HG03103 (cell line): ENCODE measurements around the gene FST.

Source experiments
- ATAC-seq: cut with Tn5 transposase; IDR thresholded peaks from one replicate; pipeline ENCODE4 v1.9.1; 2021; ENCODE audit warnings: low read depth; ENCODE audit not compliant: unreplicated experiment

Gene FST

DNA sequence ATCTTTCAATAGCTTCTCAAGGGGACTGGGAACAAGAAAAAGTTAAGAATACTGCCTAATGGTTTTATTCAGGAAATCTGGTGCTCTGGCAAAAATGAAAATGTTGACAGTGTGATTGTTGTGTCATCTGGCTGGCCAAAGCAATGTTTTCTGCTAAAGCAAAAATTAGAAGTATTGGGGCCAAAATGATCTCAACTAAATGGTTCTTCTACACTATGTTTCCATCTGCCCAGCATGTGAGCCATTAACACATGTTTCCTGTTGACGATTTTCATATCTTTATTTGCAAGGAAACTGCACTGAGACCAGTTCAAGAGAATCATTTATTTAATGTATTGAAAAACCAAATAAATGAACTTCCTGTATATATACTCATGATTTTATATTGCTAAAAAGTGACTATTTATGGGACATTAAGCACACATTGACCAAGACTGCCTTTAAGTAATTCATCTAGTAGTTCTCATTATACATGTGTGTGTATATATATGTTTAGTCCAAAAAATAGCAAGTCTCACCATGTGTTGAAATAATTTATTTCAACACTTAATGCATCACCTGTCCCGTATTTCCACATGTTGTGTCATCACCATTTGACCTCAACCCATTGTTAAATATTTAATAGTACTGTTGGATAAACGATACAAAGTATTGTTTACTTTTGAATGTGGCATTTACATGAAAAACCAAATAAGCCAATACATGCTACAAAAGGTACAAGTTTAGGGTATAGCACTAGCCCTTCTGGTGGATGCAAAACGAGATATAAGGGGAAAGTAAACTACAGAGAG is 7.5 kb upstream of the FST start:
- no peak for ATAC-seq

DNA sequence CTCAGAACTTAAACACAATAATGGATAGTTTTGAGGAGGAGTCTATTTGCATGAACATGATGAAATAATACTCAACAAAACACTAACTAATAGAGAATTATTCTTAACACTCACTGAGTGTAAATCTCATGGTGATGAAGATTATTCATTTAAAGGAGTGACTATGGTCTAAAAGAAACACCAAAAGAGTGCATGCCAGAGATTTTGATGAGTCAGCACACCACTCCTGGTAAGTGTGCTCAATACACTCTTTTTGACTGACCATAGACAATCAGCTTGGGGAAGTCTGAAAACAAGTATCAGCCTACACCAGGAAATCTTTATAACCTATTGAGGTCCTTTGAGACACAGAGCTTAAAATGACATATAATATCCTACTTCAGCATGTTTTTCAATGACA is 6.8 kb upstream of the FST start:
- no peak for ATAC-seq

DNA sequence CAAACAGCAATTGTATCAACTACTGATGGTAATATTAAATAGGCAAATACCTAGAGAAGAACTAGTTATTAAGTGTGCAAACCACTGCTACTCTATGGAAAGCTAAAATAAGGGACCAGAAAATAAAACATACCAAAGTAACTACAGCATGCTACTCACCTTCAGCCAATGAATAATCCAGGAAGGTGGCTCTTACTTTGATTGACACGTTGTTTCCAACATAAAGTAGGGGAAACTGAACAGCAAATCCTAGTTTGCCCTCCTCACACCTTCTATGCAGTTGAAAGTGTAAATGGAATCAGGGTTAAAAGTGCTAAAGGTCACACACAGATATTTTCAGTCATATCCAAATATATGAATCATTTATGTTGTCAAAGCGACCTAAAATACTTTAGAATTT is 5.1 kb upstream of the FST start:
- no peak for ATAC-seq

DNA sequence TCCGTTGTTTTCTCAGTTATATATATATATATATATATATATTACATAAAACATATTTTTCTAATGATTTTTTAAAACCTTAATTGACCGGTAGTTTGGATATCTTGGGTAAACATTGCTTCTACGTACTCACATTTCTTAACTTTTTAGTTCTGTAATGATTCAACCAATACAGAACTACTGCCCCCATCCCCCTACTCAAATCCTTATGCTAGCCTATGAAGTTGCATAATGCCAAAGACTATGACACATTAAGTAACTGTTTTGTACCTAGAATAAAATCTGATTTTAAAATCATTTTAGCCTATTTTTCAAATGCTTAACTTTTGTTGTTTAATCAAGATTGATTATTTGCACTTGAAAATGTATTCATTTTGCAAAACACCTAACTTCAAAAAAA is 4.4 kb upstream of the FST start:
- ATAC-seq, result no peak

DNA sequence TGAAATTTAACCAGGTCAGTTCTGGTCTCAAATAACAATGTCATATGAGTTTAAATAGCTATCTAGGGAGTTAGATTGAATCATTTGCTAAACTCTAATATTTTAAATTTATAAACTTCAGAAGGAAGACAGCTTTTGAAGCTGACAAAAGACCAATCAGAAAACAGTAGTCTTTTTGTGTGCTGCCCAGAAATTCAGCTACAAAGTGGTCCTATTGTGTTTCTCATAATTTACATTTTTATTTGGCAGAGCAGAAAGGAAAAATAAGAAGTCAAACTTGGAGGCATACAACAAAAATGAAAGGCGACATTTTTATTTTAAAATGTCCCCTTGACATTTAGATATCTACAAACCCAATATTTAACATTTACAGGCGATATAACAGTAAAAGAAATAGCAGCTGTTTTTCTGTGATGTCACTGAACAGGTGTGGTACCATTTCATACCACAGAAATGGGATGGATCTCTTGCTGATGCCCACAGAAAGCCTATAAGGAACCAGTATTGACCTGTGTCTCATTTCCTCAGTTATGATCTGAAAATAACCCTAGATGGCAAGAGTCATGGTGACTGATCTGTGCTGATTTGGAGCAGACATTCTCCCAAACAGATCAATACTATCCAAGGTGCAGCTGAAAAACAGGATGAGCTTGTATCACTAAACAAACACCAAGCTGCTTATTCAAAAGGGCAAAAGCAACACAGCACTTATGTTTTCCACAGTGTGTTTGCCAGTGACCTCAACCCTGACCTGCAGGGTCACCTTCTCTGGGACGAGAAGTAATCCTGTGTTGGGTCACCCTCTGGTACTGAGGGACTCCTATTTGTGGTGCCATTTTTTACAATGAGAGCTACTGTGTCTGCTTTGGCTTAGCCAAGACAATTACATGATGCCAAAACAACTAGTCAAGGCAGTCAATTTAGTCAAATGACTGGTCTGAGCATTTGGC is 3.6 kb upstream of the FST start:
- ATAC-seq, result no peak

DNA sequence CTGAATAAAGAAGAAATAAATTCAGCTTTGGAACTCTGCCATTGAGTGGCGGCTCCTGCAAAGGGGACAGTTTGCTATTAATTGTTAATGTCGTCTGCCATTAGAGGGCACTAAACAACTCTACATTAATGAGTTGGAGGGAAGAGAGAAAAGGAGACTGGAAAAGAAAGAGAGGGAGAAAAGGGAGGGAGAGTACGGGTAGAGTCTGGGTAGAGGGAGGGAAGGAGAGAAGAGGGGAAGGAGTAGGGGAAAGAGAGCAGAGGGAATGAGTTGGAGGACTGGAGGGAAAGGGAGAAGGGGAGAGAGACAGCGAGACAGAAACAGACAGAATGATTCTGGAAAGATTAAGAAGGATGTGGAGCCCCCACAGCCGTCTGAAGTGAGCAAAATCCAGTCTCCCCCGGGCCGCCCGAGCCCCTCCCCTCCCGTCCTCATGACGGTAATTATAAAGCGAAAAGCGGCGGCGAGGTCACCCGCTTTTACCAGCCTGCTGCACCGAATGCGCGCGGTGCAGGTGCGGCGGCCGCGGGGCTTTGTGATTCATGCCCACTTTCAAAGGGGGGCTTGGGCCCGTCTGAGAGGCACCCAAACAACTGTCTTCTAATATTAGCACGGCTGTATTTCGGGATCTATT is 1.9 kb upstream of the FST start:
- ATAC-seq, result no peak

DNA sequence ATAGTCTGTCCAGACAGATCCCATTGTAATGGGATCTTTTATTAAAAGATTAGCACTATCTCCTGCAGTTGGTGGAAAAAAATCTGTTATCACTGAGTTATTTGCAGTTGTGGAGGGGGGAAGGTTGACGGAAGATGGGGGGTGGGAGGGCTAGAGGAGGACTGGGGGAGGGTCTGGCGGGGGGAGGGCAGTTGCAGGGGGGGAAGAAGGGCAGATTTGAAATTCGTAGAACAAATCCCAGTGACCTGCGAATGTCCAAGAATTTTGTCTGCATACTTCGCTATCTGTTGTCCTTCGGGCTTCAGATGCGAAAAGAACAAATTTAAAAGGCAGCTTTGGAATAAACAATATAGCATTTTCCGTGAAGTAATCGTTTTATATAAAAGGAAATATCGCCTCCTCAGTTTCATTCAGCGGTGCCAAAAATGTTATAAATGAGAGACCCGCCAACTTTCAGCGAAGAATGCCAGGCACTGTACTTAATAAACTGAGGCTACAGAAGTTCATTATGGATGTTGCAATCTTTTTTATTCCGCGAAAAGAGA is 1.3 kb upstream of the FST start:
- no peak for ATAC-seq

DNA sequence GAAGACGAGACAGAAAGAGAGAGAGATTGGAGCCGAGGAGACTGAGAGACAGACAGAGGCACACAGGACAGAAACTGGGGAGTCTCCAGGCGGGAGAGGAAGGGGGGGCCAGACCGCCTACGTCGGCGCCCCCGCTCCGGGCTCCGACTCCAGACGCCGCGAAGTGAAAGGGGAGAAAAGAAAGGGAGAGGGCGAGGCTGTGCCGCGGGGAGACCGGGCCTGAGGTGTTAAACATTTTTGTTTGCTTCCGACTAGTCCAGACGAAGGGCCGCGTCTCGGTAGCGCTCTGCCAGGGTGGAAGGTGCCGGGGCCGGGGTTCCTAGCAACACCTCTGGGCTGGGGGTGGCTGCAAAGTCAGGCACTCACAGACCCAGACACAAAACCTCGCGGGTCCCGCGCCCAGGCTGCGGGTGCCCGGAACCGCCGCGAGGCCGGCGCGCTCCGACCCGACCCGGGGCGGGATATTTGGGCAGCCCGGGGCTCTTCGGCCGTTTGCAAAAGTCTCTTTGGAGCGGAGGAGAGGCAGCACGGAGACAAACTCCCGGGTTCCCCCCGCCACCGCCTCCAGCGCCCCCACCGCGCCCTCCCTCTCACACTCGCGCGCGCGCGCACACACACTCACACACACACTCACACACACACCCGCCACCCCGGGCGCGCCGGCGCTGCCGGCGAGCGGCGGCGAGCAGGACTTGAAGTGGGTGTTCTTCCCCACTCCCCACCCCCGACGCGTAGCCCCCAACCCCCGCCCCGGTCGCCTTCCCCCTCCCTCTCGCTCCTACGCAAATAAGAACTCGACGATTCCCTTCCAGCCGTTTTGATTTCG is 626 bp upstream of the FST start:
- no peak for ATAC-seq

DNA sequence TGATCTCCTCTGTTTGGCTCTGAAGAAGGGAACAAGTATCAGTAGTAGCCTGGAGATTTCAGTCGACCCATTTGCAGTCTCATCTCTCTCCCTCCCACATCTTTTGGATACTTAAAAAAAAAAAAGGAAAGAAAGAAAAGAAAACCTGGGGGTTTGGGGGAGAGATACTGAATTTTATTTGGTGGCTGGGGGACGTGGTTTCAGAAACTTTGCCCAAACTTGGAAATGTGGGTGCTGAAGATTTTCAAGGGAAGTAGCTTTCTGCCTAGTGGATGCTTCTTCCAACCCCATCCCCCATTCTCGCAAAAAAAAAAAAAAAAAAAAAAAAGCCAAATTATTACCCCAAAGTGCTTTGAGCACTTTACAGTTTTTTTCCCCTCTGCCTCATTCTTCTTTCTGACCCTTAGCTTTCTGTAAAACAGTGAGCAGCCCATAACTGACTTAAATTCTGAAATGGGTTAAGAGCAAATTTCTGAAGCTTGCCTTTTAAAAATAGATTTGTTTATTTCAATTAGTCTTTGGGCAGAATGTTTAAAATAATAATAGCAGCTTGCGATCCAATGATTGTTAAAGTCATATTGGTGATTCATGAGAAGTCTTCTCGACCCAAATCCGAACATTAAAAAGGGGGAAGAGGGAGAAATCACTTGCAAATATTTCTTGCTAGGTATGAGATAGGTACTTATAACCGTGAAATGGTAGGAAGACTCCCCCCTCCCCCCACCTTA is 894 bp downstream of the FST start:
- no peak for ATAC-seq

DNA sequence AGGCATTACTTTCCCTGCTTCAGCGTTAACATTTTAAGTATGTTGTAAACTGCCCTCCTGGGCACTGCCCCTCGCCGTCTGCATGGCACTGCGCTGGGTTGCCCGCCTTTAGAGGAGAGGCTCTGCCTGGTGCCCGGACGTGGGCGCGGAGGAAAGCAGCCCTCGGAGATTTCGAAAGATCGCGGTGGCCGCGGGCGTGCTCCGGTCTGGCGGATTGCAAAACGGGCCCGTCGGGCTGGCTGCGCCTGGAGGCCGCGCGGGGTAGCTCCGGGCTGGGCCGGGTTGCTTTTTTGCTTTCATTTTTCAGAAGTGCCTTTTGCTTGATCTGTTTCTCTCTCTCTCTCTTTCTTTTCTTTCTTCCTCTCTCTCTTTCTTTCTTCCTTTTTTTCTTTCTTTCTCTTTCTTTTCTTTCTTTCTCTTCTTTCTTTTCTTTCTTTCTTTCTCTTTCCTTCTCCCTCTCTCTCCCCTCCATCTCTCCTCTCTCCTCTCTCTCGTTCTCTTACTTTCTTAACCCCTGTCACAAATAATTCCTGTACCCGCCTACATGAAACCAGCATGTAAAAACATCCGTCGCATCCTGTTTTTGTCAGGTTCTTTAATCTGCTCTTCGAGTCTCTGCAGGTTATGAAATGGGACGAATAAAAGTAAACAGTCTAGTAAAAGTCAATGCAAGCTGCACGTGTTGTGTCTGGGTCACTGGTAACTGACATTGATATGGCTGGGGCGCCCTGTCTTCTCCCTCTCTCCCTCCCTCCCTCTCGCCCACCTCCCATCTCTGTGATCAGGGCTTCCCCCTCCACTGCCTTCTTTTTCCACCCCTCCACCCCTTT is 1.7 kb downstream of the FST start:
- peak; percentile 48 for ATAC-seq

DNA sequence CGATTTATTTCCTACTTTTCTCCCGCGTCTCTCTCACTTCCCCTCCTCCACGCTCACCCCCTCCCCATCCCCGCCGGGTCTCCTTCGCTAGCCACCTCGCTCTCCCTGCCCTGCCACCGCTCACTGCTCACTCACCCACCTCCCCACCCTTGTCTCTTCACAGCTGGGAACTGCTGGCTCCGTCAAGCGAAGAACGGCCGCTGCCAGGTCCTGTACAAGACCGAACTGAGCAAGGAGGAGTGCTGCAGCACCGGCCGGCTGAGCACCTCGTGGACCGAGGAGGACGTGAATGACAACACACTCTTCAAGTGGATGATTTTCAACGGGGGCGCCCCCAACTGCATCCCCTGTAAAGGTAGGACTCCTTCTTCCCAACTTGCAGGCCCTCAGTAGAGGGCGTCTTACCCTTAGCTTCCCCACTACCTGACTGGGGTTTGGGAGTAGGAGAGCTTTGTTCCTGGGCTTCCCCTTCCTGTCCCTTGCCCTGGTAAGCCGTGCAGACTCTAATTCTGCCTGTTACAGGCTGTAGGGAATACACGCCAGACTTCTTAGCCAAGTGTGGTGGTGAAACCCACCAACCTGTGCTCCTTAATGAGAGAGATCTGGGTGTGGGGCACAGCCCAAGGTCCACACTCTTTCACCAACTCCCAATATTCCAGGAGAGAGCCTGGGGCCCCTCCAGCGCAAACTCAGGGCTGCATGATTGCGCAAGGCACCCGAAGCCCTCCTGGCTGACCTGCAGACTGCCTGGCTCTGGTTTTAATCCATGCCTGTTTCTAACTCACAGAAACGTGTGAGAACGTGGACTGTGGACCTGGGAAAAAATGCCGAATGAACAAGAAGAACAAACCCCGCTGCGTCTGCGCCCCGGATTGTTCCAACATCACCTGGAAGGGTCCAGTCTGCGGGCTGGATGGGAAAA is 2.5 kb downstream of the FST start:
- no peak for ATAC-seq

DNA sequence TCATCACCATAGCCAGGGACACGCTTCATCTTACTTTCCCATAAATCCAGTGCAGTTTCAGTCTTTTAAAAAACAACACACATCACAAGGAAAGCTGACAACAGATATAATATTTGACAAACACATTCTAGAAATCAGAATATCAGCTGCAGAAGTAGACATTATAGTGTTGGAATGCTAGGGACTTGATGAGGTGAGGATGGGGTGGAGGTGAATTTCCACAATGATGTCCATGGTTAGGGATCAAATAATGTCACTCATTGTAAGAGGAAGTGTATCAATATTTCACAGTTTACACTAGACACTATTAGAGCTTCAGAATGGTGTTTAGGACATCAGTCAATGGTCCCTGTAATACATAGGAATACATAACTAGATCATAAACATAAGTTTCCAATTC is 7.0 kb downstream of the FST start:
- no peak for ATAC-seq

DNA sequence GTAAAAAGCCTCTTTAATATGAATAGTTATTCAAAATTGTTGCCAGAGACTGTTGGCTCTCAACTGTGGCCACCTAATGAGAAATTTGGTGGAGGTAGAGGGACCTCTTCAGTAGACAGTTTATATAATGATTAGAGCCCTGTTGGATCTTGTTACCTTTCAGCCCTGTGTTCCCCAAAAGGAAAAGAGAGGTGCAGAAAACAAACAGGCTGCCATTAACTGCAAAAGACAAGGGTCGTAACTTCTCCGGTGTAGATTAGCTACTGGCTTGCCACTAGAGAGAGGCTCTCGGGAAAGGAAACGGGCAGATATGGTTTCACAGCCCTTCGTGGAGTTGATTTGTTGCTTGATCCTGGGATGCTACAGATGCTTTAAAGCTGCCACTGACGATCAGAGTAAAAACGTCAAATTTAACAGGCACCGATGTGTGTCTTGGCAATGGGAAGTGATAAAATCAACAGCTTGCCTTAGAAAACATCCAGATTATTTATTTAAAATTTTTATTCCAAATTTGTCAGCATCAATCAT is 7.8 kb downstream of the FST start:
- no peak for ATAC-seq

DNA sequence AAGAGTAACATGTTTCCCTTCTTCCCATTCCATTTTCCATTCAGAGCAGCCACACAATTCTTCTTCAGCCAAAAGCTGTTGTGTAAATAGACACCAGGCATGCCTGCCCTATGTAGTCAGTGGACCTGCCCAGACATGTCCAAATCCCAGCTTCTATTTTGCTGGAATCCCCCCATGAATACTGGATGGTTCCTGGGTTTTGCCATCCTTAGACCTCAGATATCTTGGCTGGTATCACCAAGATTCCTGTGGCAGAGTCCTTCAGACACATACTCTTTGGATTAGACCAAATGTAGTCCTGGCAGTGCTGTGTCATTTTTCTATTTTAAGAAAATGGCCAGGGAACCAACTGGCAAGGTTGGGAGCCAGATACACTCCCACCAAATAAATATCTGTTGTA is 10.3 kb downstream of the FST start:
- no peak for ATAC-seq

DNA sequence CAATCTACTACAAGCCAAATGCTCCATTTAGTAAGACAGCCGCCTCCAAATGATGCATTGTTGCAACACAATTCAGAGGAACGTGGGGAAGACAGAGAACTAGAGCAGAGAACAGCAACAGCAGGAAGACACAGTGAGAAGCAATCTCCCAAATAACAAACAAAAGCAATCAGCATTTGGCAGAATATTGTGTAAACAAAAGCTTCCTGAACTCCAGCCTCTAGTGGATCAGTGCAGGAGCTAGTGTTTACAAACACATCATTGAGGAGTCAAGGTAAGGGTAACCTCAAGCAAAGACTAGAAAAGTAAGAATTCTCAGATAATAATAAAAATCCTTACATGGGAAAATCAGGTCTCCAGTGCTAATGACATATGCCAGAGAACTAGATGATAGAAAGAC is 20.6 kb downstream of the FST start:
- ATAC-seq, result no peak

DNA sequence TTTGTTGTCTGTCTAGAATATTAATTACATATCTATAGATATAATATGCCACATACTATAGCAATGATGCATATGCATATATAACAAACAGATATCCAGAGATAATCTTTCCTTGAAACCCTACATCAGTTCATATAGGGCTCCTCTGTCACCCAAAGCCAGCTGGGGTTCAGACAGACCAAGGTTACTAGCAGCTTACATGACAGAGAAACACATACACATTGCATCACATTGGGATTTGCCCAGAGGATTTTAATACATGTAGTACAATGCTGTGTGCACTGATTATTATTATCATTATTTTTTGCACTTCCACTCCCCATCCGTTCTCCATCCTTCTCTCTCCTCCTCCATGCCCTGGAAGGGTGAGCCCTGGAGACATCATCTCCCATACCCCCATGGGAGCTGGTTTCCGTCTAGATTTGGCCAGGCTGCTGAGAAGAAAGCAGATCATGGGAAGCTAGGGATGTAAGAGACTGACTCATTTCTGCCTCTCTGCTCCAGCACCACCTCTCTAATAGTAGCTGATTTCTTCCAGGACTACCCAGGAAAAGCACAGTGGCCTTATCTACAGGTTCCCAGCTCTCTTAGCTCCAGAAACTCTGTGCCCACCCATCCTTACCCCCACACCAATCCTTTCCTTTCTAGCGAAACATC is 23.3 kb downstream of the FST start:
- ATAC-seq, result no peak

DNA sequence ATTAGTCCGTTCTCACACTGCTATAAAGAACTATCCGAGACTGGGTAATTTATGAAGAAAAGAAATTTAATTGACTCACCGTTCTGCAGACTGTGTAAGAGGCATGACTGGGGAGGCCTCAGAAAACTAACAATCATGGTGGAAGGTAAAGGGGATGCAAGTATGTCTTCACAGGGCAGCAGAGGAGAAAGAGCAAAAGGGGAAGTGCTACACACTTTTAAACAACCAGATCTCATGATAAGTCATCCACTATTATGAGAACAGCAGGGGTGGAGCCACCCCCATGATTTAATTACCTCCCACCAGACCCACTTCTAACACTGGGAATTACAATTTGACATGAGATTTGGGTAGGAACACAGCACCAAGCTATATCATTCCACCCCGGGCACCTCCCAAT is 26.6 kb downstream of the FST start:
- no peak for ATAC-seq
